ENCODE measurements around the gene COPG2.
A peak's percentile ranks its signal among the peaks of the same experiment; 100 is the strongest.
"Not testable (repeated sequence)": the region's sequence is repeated elsewhere in the genome, so short reads cannot be mapped to it uniquely, and the experiment has no call there.

The COPG2 gene, protein sequence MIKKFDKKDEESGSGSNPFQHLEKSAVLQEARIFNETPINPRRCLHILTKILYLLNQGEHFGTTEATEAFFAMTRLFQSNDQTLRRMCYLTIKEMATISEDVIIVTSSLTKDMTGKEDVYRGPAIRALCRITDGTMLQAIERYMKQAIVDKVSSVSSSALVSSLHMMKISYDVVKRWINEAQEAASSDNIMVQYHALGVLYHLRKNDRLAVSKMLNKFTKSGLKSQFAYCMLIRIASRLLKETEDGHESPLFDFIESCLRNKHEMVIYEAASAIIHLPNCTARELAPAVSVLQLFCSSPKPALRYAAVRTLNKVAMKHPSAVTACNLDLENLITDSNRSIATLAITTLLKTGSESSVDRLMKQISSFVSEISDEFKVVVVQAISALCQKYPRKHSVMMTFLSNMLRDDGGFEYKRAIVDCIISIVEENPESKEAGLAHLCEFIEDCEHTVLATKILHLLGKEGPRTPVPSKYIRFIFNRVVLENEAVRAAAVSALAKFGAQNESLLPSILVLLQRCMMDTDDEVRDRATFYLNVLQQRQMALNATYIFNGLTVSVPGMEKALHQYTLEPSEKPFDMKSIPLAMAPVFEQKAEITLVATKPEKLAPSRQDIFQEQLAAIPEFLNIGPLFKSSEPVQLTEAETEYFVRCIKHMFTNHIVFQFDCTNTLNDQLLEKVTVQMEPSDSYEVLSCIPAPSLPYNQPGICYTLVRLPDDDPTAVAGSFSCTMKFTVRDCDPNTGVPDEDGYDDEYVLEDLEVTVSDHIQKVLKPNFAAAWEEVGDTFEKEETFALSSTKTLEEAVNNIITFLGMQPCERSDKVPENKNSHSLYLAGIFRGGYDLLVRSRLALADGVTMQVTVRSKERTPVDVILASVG

DNA sequence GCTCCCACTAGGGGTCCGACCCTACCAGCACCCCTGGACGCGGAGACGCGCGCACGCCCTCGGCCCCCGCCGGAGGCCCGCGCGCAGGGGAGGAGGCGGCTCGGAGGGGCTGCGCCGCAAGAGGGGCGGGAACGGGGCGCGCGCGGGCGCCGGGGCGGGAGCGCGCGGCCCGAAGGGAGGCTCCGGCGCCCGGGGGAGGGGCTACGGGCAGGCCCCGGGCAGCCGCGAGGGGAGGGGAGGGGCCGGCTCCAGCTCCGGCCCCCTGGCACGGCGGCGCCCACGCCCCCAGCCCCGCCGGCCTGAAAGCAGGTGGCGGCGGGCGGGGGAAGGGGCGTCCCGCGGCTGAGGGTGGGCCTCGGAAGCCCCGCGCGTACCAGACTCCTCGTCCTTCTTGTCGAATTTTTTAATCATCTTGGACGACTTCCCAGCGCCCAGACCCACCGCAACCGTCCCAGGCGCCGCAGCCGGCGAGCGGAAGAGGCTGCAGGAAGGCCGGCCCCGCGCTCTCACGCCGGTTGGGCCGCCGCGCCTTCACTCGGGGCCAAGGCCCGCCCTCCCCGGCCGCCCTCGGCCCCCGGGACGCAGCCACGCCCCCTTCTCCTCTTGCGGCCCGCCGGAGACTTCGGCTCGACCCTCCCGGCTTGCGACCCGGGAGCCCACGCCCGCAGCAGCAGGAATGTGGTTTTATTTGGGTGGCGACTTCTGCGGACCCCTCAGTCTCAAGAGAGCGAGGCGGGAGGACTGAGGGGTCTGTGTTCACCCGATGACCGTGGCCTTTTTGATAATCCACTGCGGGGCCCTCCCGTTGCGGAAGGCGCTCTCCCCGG lies at the start of gene COPG2:
Gene COPG2 (minus strand): TSS at position 491 of the 827 bp plus-strand sequence. CDS start 80 bp downstream, at position 411.
- peak; percentile 93 for DNase-seq

DNA sequence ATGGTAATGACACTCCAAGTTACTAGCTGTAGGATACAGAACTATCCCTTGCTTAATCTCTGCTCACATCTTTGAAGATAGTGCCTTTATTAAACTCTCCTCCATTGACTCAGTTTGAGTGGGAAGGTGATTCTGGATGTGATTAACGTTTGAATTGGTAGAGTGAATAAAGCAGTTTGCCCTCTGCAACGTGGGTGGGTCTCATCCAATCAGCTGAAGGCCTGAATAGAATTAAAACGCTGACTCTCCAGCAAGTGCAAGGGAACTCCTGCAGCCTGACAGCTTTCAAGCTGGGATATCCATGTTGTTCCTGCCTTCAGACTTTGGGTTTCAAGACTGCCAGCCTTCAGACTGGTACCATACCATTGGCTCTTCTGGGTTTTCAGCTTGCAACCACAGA lies 43.9 kb upstream of the COPG2 start:
- DNase-seq: no peak

DNA sequence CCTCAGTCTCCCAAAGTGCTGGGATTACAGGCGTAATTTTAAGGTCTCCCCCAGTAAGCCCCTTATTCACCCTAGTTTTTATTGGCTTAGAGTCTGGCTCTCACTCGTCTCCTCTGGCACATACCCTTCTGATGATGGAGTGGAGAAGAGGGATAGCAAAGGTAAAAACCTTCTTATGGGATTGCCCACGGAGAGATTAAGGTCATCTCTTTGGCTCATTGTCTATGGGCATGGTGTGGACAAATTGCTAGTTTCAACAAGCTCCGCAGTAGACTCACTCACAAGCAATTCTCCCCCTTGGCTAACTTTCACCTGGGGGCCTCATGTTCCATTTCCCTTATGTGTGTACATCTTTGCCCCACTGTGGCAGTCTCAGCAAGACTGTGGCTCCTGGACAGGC lies 40.2 kb upstream of the COPG2 start:
- no peak for DNase-seq

DNA sequence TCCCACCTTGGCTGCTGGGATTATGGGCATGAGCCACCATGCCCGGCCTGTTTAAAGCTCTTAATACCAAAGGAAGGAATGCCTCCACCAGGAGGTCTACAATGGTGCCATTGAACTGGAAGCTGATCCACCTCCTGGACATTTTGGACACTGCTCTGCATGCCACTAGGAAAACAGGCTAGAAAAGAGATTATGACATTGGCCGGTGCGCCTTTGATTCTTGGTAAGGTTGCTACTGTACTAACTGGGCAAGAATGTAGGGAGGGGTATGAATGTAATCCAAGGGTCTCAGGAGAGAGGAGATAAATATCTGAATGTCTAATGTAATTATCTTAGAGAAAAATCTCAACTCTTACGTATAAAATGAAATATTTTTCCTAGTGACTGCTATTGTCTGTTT lies 39.5 kb upstream of the COPG2 start:
- no peak for DNase-seq

DNA sequence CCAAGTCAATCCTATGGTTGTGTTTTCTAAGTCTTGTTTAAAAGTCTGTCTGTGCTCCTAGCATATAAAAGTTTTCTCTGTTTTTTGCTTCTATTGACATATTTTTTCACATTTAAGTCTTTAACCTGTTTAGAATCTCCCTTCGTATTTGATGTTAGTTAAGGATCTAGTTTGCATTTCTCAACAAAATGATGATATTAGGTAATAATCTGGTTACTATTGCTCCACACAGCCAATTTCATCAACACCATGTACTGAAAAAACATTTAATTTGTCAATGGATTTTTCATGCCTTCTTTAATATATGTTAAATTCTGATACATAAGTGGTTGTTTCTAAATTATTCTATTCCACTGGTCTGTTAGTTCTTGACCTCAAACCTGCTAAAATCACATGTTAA lies 35.3 kb upstream of the COPG2 start:
- no peak for DNase-seq

DNA sequence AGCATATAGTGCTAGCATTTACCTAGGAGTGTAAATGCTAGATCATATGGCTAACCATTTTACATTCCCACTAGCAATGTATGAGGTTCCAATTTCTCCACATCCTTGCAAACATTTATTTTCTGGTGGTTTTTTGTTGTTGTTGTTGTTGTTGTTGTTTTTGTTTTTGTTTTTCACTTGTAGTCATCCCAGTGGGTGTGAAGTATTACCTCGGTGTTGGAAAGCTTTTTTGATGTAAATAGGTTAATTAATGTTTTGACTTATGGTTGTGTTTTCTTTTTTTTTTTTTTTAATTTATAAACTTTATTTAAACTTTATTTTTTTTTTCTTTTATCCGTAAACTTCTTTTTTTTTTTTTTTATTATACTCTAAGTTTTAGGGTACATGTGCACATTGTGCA lies 33.1 kb upstream of the COPG2 start:
- DNase-seq: no peak

DNA sequence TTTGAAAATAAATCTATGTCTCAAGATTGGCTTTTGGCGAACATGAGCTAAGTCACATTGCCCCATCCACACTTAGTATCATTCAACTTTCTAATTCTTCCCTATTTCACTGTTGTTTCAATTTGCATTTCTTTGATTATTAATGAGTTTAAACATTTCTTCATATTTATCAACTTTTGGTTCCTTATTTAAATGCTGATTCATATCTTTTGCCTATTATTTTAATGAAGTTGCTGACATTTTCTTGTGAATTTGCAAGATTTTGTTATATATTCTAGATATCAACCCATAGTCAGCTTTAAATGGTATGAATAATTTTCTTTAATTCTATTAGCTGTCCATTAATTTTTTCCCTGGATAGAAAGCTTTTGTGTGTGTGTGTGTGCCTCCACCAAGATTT lies 32.2 kb upstream of the COPG2 start:
- DNase-seq: no peak

DNA sequence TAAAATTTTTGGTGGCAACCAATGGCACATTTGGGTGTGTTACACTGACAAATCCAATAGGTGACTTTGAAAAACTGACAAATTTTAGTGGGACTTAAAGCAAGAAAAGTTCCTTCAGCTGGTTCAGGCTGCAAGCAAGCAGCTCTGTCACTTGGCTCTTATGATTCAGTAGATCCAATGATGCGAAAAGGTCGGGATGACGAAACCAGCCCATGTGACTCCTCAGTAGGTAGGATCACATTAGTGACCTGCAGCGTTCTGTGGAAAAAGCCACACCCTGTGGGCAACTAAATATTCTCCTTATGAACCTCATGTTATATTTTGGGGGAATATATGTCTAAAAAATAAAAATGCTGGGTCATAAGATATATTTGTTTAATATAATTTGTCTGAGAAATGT lies 31.1 kb upstream of the COPG2 start:
- DNase-seq: no peak

DNA sequence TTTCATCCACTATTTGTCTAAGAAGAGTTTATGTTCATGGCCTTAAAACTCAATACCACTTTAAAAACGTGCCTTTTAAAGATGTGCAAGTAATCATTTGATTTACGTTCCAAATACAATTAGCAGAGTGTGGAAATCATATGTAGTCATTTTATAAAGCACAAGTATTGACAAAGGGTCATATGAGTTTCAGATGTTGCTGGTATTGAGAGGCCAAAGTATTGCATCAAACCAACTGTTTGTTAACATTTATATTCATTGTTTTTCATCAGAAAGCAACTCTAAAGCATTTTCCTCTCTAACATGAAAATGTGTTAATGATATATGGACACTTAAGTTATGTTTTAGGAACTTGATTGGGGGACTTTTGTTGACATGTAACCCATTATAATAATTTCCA lies 29.3 kb upstream of the COPG2 start:
- no peak for DNase-seq

DNA sequence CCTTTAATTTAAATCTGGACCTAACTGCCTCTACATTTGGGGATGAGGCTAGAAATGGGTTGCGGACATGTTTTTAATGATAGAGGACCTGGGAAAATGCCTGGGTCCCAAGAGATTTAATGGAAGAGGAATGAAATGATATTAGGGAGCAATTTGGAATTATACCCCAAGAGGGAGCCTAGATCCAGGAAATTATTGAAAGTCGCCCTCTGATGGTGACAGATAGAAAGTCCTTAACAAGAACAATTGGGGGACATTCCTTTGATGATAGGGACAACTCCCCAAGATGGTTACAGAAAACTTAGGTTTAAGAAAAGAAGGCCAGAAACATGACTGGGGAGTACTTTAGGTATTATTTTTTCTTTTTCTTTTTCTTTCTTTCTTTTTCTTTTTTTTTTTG lies 27.3 kb upstream of the COPG2 start:
- no peak for DNase-seq

DNA sequence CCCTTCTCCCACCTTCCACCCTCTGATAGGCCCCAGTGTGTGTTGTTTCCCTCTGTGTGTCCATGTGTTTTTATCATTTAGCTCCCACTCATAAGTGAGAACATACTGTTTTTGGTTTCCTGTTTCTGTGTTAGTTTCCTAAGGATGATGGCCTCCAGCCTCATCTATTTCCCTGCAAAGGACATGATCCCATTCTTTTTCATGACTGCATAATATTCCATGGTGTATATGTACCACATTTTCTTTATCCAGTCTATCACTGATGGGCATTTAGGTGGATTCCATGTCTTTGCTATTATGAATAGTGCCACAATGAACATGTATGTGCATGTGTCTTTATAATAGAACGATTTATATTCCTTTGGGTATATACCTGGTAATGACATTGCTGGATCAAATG lies 23.8 kb upstream of the COPG2 start:
- not testable (repeated sequence) for DNase-seq

DNA sequence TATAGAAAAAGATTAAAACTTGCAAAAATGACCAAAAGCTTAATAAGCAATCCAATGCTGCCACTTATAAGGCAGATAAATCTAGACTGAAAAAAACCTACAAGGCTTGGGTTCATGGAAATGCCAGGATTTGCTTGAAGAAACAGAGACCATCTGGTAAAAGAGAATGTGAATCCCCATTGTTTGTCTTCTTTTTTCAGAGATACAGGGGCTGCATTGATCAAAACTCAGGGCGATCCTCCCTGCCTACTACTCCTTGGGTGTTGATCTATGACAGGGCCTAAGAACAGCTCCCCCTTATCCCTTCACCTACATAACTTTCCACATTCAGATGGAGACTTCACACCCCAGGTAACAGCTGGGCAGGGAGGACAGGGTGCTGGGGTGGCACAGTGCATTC lies 21.1 kb upstream of the COPG2 start:
- no peak for DNase-seq

DNA sequence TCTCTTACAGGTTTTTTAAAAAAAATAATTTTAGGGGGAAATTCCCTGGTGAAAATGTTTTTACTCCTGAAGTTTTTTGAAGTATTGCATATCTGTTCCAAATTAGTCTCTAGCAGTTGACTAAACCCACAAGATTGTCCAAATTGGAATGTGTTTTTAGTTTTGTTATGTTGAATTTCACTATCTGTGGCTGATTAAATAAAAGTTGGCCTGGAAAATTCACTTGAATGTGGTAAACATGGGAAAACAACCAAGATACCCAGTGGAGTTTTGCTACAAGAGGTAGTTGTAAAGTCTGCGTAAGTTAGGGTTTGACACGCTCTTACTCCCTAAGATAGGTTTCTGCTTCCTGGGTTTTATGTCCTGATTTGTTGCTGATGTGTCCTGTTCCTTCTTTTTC lies 14.5 kb upstream of the COPG2 start:
- DNase-seq: no peak

DNA sequence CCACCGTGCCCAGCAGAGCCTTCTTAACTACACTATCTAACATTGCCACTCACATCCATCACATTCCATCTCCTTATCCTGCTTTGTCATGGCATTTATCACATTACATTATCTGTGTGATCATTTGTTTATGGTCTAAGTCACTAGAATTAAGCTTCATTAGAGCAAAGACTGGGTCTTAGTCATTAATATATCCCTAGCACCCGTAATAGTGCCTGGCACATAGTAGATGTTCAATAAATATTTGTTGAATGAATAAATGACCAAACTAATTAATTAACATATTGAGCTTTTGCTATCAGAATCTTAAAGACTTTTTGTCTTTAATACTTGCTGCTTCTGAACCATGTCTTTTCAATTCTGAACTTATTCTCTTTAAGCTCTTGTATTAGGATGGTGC lies 5.9 kb upstream of the COPG2 start:
- DNase-seq: no peak

DNA sequence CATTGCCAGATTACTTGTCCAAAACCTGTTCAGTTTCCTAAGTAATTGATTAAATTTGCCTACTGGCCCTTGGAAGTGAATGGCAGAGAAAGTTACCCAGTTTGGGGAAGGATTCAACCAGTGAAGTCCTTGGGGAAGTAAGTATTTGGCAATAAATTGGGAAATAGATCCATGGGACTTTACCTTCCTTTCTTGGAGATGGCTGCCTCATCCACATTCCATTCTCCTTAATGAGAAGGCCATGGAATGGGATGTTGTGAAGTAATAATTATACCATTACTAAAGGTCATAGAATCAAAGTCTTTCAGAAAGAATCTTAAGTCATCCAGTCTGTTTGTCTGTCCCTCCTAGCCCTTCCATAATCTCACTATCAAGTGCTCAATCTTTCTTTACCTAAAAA lies 4.5 kb upstream of the COPG2 start:
- no peak for DNase-seq

DNA sequence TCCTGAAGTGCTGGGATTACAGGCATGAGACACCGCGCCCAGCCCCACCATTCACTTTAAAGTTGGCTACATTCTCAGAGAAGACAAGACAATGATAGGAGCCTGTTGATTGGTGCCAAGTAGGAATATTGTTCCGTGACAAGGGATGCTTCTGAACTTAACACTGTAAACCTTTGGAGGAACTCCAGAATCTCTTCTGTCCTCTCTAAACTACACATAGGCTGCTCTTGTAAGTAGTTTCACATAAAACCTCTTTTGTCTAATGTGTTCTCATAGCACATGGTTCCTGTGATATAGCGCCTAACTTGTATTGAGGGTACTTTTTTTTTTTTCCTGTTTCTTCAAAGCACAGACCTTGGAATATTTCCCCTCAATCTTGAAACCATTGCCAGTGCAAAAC lies 3.6 kb upstream of the COPG2 start:
- DNase-seq: no peak

DNA sequence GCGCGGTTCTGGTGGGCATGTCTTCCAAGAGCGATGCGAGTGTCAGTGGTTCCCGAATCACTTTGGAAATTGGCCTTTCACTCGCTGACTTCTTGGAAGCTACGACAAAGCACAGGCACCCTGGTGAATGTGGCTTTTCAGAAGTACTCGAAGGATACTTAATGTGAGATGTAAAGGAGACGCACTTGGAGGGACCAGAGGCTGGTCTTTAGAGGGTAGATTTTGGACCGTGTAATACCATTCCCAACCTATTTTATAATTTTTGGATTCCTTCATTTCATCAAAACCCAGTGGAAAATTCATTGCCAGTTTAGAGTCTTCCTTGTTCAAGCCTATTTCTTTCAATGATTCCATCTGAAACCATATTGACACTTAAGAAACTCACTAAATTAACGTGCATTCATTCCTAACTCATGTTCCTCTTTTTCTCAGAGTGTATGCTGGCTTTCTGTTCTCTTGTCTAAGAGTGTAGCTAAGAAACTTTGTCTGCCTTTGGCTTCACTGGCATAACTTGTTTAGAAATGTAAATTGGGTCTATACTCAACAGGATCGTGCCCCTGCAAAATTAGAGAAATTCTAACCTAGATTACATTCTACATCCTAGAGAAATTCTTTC lies 645 bp upstream of the COPG2 start:
- DNase-seq: no peak

DNA sequence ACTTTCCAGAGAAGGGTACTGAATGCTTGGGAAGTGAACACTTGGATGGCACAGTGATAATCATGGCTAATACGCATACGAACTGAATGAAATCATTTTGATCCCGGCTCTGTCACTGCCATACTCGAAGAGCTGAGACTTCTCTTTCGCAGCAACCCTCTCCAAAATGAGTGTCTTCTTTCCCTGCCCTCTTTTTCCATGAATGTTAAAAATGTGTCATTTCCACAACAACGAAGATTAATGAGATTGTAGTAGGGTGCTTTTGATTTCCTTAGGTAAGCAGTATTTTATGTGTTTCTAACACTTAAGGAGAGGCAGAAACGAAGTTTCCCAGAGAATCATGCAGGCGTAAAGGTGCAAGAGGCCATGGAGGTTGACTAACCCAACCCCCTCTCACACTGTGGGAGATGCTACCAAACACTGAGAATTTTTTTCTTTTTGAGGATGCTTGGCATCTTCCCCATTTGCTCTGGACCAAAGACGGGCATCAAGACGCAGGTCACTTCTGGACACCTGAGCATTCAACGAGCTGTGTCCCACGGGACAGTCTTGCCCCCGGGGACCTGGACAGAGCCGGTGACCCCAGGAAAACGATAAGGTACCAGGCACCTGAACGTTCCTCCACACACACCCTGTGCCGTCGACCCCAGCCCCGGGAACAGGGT lies 823 bp downstream of the COPG2 start:
- DNase-seq: no peak

DNA sequence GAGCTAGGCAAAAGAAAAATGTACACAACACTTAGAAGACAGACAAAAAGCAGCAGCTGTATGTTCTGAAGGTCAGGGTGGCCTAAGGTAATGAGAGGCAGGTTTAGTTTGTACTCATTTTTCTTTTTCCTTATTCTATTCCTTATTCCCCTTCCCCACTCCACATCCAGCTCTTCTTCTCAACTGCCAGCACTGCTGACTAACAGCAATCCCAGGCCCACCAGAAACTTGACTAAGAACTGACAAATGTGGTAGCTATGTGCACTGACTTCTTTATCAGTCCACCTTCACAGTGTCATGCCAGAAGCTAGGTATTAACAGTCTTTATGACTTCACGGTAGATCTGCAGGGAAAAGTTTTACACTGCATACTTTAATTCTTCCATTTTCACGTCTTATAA lies 6.1 kb downstream of the COPG2 start:
- no peak for DNase-seq

DNA sequence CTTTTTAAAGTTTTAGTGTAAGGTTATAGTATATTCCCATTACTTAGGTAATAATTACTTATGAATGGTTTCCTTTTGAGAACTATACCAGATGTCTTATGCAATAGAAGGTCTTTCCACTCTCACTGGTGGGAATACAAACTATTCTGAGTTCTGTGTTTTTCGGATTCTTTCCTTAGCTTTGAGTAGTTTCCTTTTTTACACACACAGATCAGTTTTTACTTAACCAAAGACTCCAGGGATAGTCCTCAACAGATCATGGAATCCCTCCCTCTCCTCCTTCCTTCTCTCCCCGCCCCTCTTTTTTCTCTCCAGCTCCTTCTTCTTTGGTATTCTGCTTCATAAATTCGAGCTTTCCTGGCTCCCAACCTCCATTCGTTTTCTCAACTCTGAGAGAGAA lies 13.3 kb downstream of the COPG2 start:
- peak; percentile 42 for DNase-seq

DNA sequence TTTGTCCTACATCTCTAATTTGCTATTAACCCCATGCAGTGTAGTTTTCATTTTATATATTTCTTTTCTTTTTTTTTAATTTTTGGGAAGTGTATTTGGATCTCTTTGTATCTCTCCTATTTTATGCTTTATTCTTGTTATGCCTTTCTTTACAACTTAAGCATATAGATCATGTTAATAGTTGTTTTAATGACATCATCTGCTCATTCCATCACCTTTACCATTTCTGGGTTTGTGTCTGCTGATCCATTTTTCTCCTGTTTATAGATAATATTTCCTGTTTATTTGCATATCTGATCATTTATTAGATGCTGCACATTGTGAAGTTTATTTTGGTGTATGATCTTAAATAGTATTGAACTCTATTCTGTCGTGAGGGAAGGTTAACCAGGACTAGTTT lies 13.7 kb downstream of the COPG2 start:
- no peak for DNase-seq

DNA sequence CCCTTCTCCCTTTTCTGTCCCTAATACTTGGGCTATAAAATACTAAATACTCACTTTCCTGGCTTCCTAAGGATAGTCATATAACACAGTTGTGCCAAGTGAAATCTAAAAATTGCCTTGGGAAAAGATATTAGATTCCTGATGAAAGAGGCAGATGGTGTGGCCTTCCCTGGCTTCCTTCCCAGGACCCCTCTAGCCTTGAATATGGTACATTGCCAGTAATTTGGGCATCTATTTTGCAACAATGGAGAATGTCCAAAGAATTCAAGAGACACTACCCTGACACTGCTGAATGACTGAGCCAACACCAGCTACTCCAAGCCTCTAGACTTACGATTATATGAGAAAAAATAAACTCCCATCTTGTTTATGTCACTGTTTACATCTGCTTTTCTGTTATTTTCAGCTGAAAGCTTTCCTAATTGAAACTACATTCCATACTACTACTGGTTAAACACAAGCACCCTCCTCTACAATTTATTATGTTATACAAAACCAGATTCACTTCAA lies 17.9 kb downstream of the COPG2 start:
- no peak for DNase-seq
